CD14-positive monocyte (primary cell): ENCODE data around the gene TNIP2. TPM values are rescaled to one million over a fixed set of nuclear protein-coding genes. Genes with fewer than 3 reads are reported as not detected.
A peak's percentile ranks its signal among the peaks of the same experiment; 100 is the strongest.
"Not testable (repeated sequence)": the region's sequence is repeated elsewhere in the genome, so short reads cannot be mapped to it uniquely, and the experiment has no call there.

ENCODE experiments used
- DNase-seq, 3 donors: peaks; one replicate each; pipeline ENCODE4 v3.0.0-alpha.2; 2011 to 2022
- H2AFZ ChIP-seq: 2 replicates; pipeline ENCODE4 v1.6.0; 2012; ENCODE audit warnings: mild to moderate bottlenecking, low read depth, low read length, inconsistent platforms; ENCODE audit not compliant: insufficient read depth, poor library complexity, severe bottlenecking
- H3K27ac ChIP-seq, 2 donors: 1 replicate in 1 of 2; 2 replicates in 1 of 2; pipeline ENCODE4 v1.5.1; 2012 to 2013; ENCODE audit warnings: low read length in 2 of 2, control low read depth in 1 of 2, inconsistent platforms in 1 of 2, low read depth in 1 of 2, mild to moderate bottlenecking in 1 of 2
- H3K27me3 ChIP-seq, 2 donors: one replicate each; pipeline versions ENCODE4 v1.6.0 to v1.6.1; 2011 to 2013; ENCODE audit warnings: low read length in 2 of 2; ENCODE audit not compliant: control insufficient read depth in 2 of 2, insufficient read depth in 2 of 2
- H3K36me3 ChIP-seq, 2 donors: replicated peaks in 1 of 2; 1 replicate in 1 of 2; 2 replicates in 1 of 2; pipeline versions ENCODE4 v1.5.1 to v1.6.1; 2012 to 2013; ENCODE audit warnings: low read length in 2 of 2, control low read depth in 1 of 2, inconsistent platforms in 1 of 2, mild to moderate bottlenecking in 1 of 2; ENCODE audit not compliant: insufficient read depth in 2 of 2, control insufficient read depth in 1 of 2
- H3K4me1 ChIP-seq, 2 donors: 1 replicate in 1 of 2; 2 replicates in 1 of 2; pipeline versions ENCODE4 v1.5.1 to v1.6.1; 2012 to 2013; ENCODE audit warnings: low read length in 2 of 2, control low read depth in 1 of 2, inconsistent platforms in 1 of 2, mild to moderate bottlenecking in 1 of 2, moderate library complexity in 1 of 2; ENCODE audit not compliant: insufficient read depth in 2 of 2, control insufficient read depth in 1 of 2
- H3K4me2 ChIP-seq: replicated peaks from 2 replicates; pipeline ENCODE3; 2012; ENCODE audit warnings: low read length, moderate library complexity, mild to moderate bottlenecking; ENCODE audit not compliant: poor library complexity, severe bottlenecking; ENCODE audit errors: extremely low read depth
- H3K4me3 ChIP-seq, 3 experiments: fragments of 200-600 bp in 1 of 3; sonication (generic) in 1 of 3; replicated peaks in 1 of 3; 1 replicate in 2 of 3; 2 replicates in 1 of 3; pipeline ENCODE4 v1.5.1; 2011 to 2013; ENCODE audit warnings: low read length in 3 of 3, mild to moderate bottlenecking in 3 of 3, control low read depth in 2 of 3, low read depth in 2 of 3, inconsistent platforms in 1 of 3, moderate library complexity in 1 of 3
- H3K79me2 ChIP-seq: 2 replicates; pipeline ENCODE4 v1.6.0; 2012; ENCODE audit warnings: mild to moderate bottlenecking, control low read depth, inconsistent platforms, low read length, moderate library complexity; ENCODE audit not compliant: insufficient read depth
- H3K9ac ChIP-seq: 2 replicates; pipeline ENCODE4 v1.6.0; 2017; ENCODE audit warnings: low read length, mild to moderate bottlenecking; ENCODE audit not compliant: insufficient read depth, poor library complexity, severe bottlenecking
- H3K9me3 ChIP-seq, 2 donors: replicated peaks in 1 of 2; 1 replicate in 1 of 2; 2 replicates in 1 of 2; pipeline versions ENCODE4 v1.5.1 to v1.6.1; 2012 to 2013; ENCODE audit warnings: low read length in 2 of 2, control low read depth in 1 of 2; ENCODE audit not compliant: control insufficient read depth in 1 of 2, insufficient read depth in 1 of 2
- H4K20me1 ChIP-seq: 2 replicates; pipeline ENCODE4 v1.6.0; 2012; ENCODE audit warnings: mild to moderate bottlenecking, low read length, control low read depth, moderate library complexity; ENCODE audit not compliant: insufficient read depth
- H3K27ac Mint-ChIP-seq, 7 donors: one replicate each; pipeline ENCODE4 v1.8.0; 2020; ENCODE audit warnings: mild to moderate bottlenecking in 7 of 7, mixed read lengths in 7 of 7, moderate library complexity in 6 of 7, inconsistent platforms in 2 of 7
- H3K27me3 Mint-ChIP-seq, 3 donors: one replicate each; pipeline ENCODE4 v1.8.0; 2021 to 2022; ENCODE audit warnings: low read depth in 3 of 3, mild to moderate bottlenecking in 3 of 3, mixed read lengths in 3 of 3, moderate library complexity in 3 of 3, inconsistent platforms in 1 of 3
- H3K36me3 Mint-ChIP-seq, 2 donors: one replicate each; pipeline ENCODE4 v1.8.0; 2020; ENCODE audit warnings: mixed read lengths in 2 of 2, inconsistent platforms in 1 of 2, mild to moderate bottlenecking in 1 of 2
- H3K4me1 Mint-ChIP-seq: one replicate; pipeline ENCODE4 v1.8.0; 2020; ENCODE audit warnings: mild to moderate bottlenecking, mixed read lengths
- H3K4me3 Mint-ChIP-seq, 2 donors: one replicate each; pipeline ENCODE4 v1.8.0; 2020; ENCODE audit warnings: mild to moderate bottlenecking in 2 of 2, mixed read lengths in 2 of 2, moderate library complexity in 1 of 2
- H3K9me3 Mint-ChIP-seq, 7 donors: one replicate each; pipeline ENCODE4 v1.8.0; 2020 to 2022; ENCODE audit warnings: mixed read lengths in 7 of 7, mild to moderate bottlenecking in 6 of 7, moderate library complexity in 6 of 7, inconsistent platforms in 2 of 7
- WGBS: methylation state at CpG from one replicate; pipeline ENCODE4 v1.1.5; 2013; ENCODE audit warnings: missing lambda C conversion rate; ENCODE audit not compliant: insufficient coverage; 5-methylcytosine and 5-hydroxymethylcytosine counted together
- intact Hi-C, 2 donors: fragments of 100-400 bp; cut with micrococcal nuclease; formaldehyde crosslinking; loops; one replicate each; pipeline versions ENCODE4 v1.15.0 to v1.15.1; 2023
- polyA plus RNA-seq, 3 donors: library from polyadenylated mRNA; depleted of rRNA in 1 of 3; unstranded in 2 of 3; stranded (reverse) in 1 of 3; fragments of 300-500 nt in 2 of 3; fragments of >200 nt in 1 of 3; fragmentation: Illumina TruSeq in 2 of 3; gene quantifications; 1 replicate in 2 of 3; 2 replicates in 1 of 3; pipeline ENCODE4 v1.2.3, GENCODE V29; 2012 to 2021
- TF ChIP-seq, protein P1 (sequence below): fragments of 200-600 bp; IDR thresholded peaks from one replicate; pipeline ENCODE4 v1.8.0; 2022; ENCODE audit warnings: antibody characterized with exemption, mild to moderate bottlenecking

Gene TNIP2
- polyA plus RNA-seq, 3 donors: 27.6 to 75.7 (median 28.2) TPM

DNA sequence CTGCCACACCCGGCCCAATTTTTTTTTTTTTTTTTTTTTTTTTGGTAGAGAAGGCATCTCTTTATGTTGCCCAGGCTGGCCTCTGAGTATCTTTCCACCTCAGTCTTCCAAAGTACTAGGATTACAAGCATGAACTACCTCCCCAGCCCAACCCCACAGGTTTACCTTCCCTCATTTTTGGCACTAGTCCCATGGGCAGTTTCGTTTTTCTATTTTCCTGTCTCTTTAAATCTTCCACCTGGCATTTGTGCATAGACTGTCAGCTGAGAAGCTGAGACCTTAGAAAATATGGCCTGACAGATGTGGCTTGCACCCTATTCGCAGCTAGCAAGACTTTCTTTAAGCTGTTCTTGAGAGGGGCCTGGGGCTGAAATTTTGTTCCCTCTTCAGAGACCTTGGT is 27.9 kb downstream of the TNIP2 start:
- Histone ChIP-seq H3K36me3 (peaks cover 31 to 67% of the 10 kb centered on the region in 2 donors), H3K4me3 (no peak overlapping the region), H3K27ac (no peak overlapping the region), H3K79me2 (no peaks in the 10 kb centered on the region), H3K27me3 (no peaks in the 10 kb centered on the region), H3K9ac (no peak overlapping the region), H2AFZ (no peak overlapping the region), H3K4me1 (no peaks in the 10 kb centered on the region), H3K4me2 (no peak overlapping the region), H3K9me3 (no peaks in the 10 kb centered on the region), H4K20me1 (peaks cover 11% of the 10 kb centered on the region)
- peaks cover 49 to 71% of the 10 kb centered on the region in 2 donors for H3K36me3 Mint-ChIP-seq
- no peaks in the 10 kb centered on the region for H3K9me3 Mint-ChIP-seq
- WGBS: 90% methylated on average over 2 of the region's 3 CpGs
- peak overlapping the region in 1 of 7 donors; percentile 8 for H3K27ac Mint-ChIP-seq
- TF ChIP-seq, protein P1, sequence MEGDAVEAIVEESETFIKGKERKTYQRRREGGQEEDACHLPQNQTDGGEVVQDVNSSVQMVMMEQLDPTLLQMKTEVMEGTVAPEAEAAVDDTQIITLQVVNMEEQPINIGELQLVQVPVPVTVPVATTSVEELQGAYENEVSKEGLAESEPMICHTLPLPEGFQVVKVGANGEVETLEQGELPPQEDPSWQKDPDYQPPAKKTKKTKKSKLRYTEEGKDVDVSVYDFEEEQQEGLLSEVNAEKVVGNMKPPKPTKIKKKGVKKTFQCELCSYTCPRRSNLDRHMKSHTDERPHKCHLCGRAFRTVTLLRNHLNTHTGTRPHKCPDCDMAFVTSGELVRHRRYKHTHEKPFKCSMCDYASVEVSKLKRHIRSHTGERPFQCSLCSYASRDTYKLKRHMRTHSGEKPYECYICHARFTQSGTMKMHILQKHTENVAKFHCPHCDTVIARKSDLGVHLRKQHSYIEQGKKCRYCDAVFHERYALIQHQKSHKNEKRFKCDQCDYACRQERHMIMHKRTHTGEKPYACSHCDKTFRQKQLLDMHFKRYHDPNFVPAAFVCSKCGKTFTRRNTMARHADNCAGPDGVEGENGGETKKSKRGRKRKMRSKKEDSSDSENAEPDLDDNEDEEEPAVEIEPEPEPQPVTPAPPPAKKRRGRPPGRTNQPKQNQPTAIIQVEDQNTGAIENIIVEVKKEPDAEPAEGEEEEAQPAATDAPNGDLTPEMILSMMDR: no peak
- no peak for DNase-seq
- H3K4me1 Mint-ChIP-seq: peaks cover 6% of the 10 kb centered on the region
- intact Hi-C loops: no loop called here
- no peak overlapping the region for H3K4me3 Mint-ChIP-seq
- H3K27me3 Mint-ChIP-seq: peaks cover 0 to 2% (median 0%) of the 10 kb centered on the region in 3 donors

DNA sequence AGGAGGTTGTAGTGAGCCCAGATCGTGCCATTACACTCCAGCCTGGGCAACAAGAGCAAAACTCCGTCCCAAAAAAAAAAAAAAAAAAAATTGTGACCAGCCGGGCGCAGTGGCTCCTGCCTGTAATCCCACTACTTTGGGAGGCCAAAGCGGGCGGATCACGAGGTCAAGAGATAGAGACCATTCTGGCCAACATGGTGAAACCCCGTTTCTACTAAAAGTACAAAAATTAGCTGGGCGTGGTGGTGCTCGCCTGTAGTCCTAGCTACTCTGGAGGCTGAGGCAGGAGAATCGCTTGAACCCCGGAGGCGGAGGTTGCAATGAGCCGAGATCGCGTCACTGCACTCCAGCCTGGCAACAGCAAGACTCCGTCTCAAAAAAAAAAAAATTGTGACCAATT is 29.3 kb downstream of the TNIP2 start:
- H3K4me1 Mint-ChIP-seq, H2AFZ ChIP-seq, H3K27me3 ChIP-seq, H3K79me2 ChIP-seq, H3K4me3 Mint-ChIP-seq, H3K4me3 ChIP-seq, H3K27ac Mint-ChIP-seq, DNase-seq, H3K4me1 ChIP-seq, H4K20me1 ChIP-seq, H3K9me3 ChIP-seq, H3K27me3 Mint-ChIP-seq, H3K9me3 Mint-ChIP-seq, H3K27ac ChIP-seq, H3K9ac ChIP-seq, intact Hi-C loops, H3K4me2 ChIP-seq: not testable (repeated sequence)
- peaks cover 43 to 65% of the 10 kb centered on the region in 2 donors for H3K36me3 Mint-ChIP-seq
- WGBS: 96% methylated on average over 14 of the region's 17 CpGs
- H3K36me3 ChIP-seq: peaks cover 21 to 64% of the 10 kb centered on the region in 2 donors
